ENCODE data around the gene RRM2. TPM values are rescaled to one million over a fixed set of nuclear protein-coding genes. Genes with fewer than 3 reads are reported as not detected.

The RRM2 gene
- total RNA-seq, 2 donors from 2014 or later: 1.9 to 6.1 TPM

DNA sequence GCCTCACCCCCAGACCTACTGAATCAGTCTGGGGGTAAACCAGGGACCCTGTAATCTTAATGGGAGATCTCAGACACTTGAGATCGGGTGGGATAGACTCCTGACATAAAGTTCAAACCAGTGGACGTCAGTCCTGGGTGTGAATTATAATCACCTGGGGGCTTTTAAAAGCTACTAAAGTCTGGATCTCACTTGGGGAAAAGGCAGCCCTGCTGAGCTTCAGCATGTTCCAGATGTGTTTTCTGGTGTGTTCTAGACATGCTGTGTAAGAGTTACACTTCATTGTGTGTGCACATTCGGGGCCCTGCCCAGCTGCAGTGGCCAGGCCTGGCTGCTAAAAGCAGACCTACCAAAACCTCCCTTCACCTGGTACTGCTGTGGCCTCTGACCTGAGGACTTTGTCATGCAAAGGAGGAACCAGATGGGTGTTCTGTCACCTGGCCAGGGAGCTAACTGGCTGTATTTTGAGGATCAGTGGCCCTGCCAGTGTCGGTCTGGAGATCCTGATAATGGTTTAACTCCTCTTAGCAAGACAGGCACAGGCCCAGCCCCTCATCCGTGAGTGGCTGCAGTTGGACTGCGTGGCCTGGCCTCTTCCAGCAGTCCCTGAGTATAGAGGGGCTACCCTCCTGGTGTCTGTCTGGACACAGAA is 10.6 kb downstream of the RRM2 start:
- Histone ChIP-seq H3K27me3 (replicated peaks; ENCODE audit: insufficient read depth) (no peaks in the 10 kb centered on the region), H3K27ac (no peak overlapping the region), H3K4me1 (replicated peaks) (no peaks in the 10 kb centered on the region), H3K9me3 (no peaks in the 10 kb centered on the region), H3K4me3 (no peak overlapping the region), H3K36me3 (no peaks in the 10 kb centered on the region)
- no peak for DNase-seq (ENCODE audit: low spot score)
- TF ChIP-seq POLR2AphosphoS5 (IDR thresholded peaks at IDR 0.05) (no peak), CTCF (IDR thresholded peaks at IDR 0.05) (no peak), POLR2A (IDR thresholded peaks at IDR 0.05) (no peak)
- intact Hi-C loops (cut with DNase I): no loop called here
- 89% methylated on average over 6 of the region's 6 CpGs for WGBS

DNA sequence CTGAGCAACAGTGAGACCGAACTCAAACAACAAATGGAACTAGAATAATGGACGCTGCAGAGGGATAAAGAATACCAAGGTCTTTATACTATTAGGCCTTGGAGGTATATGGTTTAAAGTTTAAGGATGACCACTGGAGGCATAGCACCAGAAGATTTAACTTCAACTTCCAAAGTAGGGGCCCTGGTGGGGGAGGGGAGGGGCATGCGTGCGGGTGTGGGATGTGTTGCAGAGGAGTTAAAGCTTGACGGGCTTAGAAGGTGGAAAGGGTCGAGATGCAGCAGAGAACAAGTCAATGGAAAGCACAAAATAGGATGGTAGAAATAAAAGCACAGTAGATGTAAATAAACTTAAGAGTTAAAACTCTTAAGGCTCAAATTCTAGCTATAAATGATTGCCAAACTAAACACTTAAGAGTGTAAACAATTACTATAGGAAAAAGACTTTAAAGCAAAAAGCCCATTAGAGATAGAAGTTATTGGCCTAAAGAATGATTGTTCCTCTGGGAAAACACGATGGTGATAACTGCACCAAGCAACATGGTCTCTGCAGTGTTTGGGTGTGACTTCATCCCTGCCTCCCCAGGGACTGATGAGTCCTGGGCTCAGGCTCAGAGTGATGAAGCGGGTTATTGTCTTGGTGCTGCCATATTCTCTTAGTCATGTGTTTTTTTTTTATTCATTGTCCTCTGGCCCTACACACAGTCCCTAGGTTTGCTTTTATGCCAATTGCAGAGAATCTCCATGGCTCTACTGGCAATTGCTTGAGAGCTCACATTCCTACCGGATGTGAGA is 13.0 kb downstream of the RRM2 start:
- H3K9me3 ChIP-seq: no peaks in the 10 kb centered on the region
- no peaks in the 10 kb centered on the region for H3K27me3 ChIP-seq (replicated peaks; ENCODE audit: insufficient read depth)
- no peak overlapping the region for H3K27ac ChIP-seq
- intact Hi-C loops (cut with DNase I): no loop called here
- H3K36me3 ChIP-seq: no peaks in the 10 kb centered on the region
- WGBS: 83% methylated on average over 9 of the region's 9 CpGs
- H3K4me3 ChIP-seq: no peak overlapping the region
- DNase-seq (ENCODE audit: low spot score): no peak
- H3K4me1 ChIP-seq (replicated peaks): no peaks in the 10 kb centered on the region
- TF ChIP-seq CTCF (IDR thresholded peaks at IDR 0.05): no peak
- no peak for TF ChIP-seq POLR2A (IDR thresholded peaks at IDR 0.05)
- TF ChIP-seq POLR2AphosphoS5 (IDR thresholded peaks at IDR 0.05): no peak

GRCh38 chr2:10136101-10136934 is 13.8 kb downstream of the RRM2 start:
- intact Hi-C loops (cut with DNase I): no loop called here
- H3K4me3 ChIP-seq: no peak overlapping the region

More at GRCh38 chr2:10136101-10136934, 13.8 kb downstream of the RRM2 start:
- no peaks in the 10 kb centered on the region for H3K27me3 ChIP-seq (replicated peaks; ENCODE audit: insufficient read depth)
- no peak for DNase-seq (ENCODE audit: low spot score)
- no peak overlapping the region for H3K27ac ChIP-seq
- TF ChIP-seq POLR2A (IDR thresholded peaks at IDR 0.05) (no peak), CTCF (IDR thresholded peaks at IDR 0.05) (no peak), POLR2AphosphoS5 (IDR thresholded peaks at IDR 0.05) (no peak)
- H3K9me3 ChIP-seq: no peaks in the 10 kb centered on the region
- 78% methylated on average over 7 of the region's 7 CpGs for WGBS
- no peaks in the 10 kb centered on the region for H3K4me1 ChIP-seq (replicated peaks)
- no peaks in the 10 kb centered on the region for H3K36me3 ChIP-seq
